PC-9 (cell line): ENCODE results near the gene SP5.

ENCODE experiments used
- CTCF ChIP-seq: fragments of 200-600 bp; sonication (generic); conservative IDR thresholded peaks from 2 replicates; pipeline ENCODE4 v1.6.1; 2017; ENCODE audit warnings: mixed run types, antibody characterized with exemption, mild to moderate bottlenecking, moderate library complexity
- EZH2 ChIP-seq: fragments of 200-600 bp; sonication (generic); IDR thresholded peaks from 2 replicates; pipeline ENCODE4 v1.8.0; 2017; ENCODE audit warnings: antibody characterized with exemption, low read depth

- no peak for TF ChIP-seq CTCF
- no peak for TF ChIP-seq EZH2
Observed at GRCh38 chr2:170742896-170743529, 27.9 kb downstream of the SP5 start.
